HepG2 (cell line): ENCODE measurements around the gene VWA2. TPM values are rescaled to one million over a fixed set of nuclear protein-coding genes. Genes with fewer than 3 reads are reported as not detected.
A peak's percentile ranks its signal among the peaks of the same experiment; 100 is the strongest.

Experiments used
- ATAC-seq: fragments of 200-7000 bp; cut with Tn5 transposase; 3 replicates; pipeline ENCODE4 v1.9.1; 2020; ENCODE audit warnings: mild to moderate bottlenecking, moderate library complexity
- BruUV-seq: library from RNA; stranded (reverse); fragments of 400-500 nt; replicated peaks from 2 replicates; lab custom pipeline; 2021; lab: Mats Ljungman, UMichigan
- CTCF ChIA-PET: fragments of 300-600 bp; formaldehyde crosslinking; extraction: SDS; loops from one replicate; lab custom pipeline; 2021; ENCODE audit warnings: low total read pairs, inconsistent platforms, low intra/inter-chr PET ratio; lab: Yijun Ruan, JAX
- POLR2A ChIA-PET: fragments of 350-600 bp; sonication (Branson Sonifier 250); formaldehyde crosslinking; loops from one replicate; lab custom pipeline; 2020; ENCODE audit warnings: antibody characterized with exemption, inconsistent platforms; lab: Yijun Ruan, JAX
- DNase-seq: peaks from one replicate; pipeline ENCODE4 v3.0.0-alpha.2; 2015; ENCODE audit warnings: low spot score
- FAIRE-seq: peaks from 3 replicates; lab custom pipeline; 2011; peaks lifted over from hg19 to GRCh38; lab: Jason Lieb, UNC
- H2AFZ ChIP-seq: one replicate; pipeline ENCODE4 v1.6.1; 2011; ENCODE audit warnings: low read length, inconsistent platforms
- H3K27ac ChIP-seq: fragments of 300-600 bp; 3 replicates; pipeline ENCODE4 v1.8.0; 2011; ENCODE audit warnings: mixed run types, mild to moderate bottlenecking, mixed read lengths, low read length, inconsistent platforms; ENCODE audit not compliant: insufficient read depth; ENCODE audit errors: extremely low read length
- H3K27me3 ChIP-seq, 2 experiments: fragments of 200-600 bp in 1 of 2; 2 replicates in 1 of 2; 3 replicates in 1 of 2; pipeline versions ENCODE4 v1.6.0 to v1.8.0; 2011; ENCODE audit warnings: low read length in 2 of 2, mild to moderate bottlenecking in 2 of 2, moderate library complexity in 2 of 2, inconsistent platforms in 1 of 2; ENCODE audit not compliant: insufficient read depth in 2 of 2, control insufficient read depth in 1 of 2
- H3K36me3 ChIP-seq, 2 experiments: fragments of 200-600 bp in 1 of 2; replicated peaks in 1 of 2; 2 replicates in 1 of 2; 3 replicates in 1 of 2; pipeline versions ENCODE4 v1.5.1 to v1.8.0; 2011; ENCODE audit warnings: low read length in 2 of 2, inconsistent platforms in 1 of 2; ENCODE audit not compliant: insufficient read depth in 2 of 2, control insufficient read depth in 1 of 2
- H3K4me1 ChIP-seq: 2 replicates; pipeline ENCODE4 v1.5.1; 2012; ENCODE audit warnings: low read length, inconsistent platforms; ENCODE audit not compliant: insufficient read depth
- H3K4me2 ChIP-seq: 2 replicates; pipeline ENCODE4 v1.6.0; 2011; ENCODE audit warnings: low read depth, low read length, inconsistent platforms
- H3K4me3 ChIP-seq, 3 experiments: fragments of 200-600 bp in 1 of 3; sonication (generic), shearing (Covaris generic) in 1 of 3; replicated peaks in 1 of 3; 2 replicates each; pipeline ENCODE4 v1.5.1; 2011 to 2016; ENCODE audit warnings: low read length in 3 of 3, inconsistent platforms in 2 of 3, low read depth in 2 of 3, mild to moderate bottlenecking in 2 of 3, control low read depth in 1 of 3, mixed read lengths in 1 of 3; ENCODE audit not compliant: insufficient read depth in 1 of 3
- H3K79me2 ChIP-seq: one replicate; pipeline ENCODE4 v1.6.1; 2011; ENCODE audit warnings: low read length, inconsistent platforms; ENCODE audit not compliant: insufficient read depth
- H3K9ac ChIP-seq: 2 replicates; pipeline ENCODE4 v1.6.0; 2011; ENCODE audit warnings: mild to moderate bottlenecking, low read depth, low read length, inconsistent platforms; ENCODE audit not compliant: insufficient read depth
- H3K9me3 ChIP-seq: 2 replicates; pipeline ENCODE4 v1.5.1; 2012; ENCODE audit warnings: mild to moderate bottlenecking, low read length
- H4K20me1 ChIP-seq: 2 replicates; pipeline ENCODE4 v1.6.0; 2011; ENCODE audit warnings: inconsistent platforms, mild to moderate bottlenecking, low read length, moderate library complexity; ENCODE audit not compliant: insufficient read depth
- ATF5 ChIP-seq: sonication (generic); formaldehyde crosslinking; IDR thresholded peaks from 2 replicates; pipeline ENCODE4 v1.4.0; 2020; ENCODE audit warnings: mild to moderate bottlenecking, low read depth, missing genetic modification reagents
- CHD4 ChIP-seq: fragments of 200-600 bp; sonication (generic); IDR thresholded peaks from 2 replicates; pipeline ENCODE4 v1.7.0; 2017; ENCODE audit warnings: mild to moderate bottlenecking, low read length, borderline replicate concordance
- HOXD1 ChIP-seq: sonication (generic); formaldehyde crosslinking; IDR thresholded peaks from 2 replicates; pipeline ENCODE4 v1.5.0; 2020; ENCODE audit warnings: missing genetic modification reagents
- IKZF4 ChIP-seq: sonication (generic); formaldehyde crosslinking; IDR thresholded peaks from 2 replicates; pipeline ENCODE4 v1.5.1; 2020; ENCODE audit warnings: borderline replicate concordance, mild to moderate bottlenecking, low read depth, missing genetic modification reagents; ENCODE audit errors: not compliant biosample characterization
- JUN ChIP-seq: sonication (generic); formaldehyde crosslinking; IDR thresholded peaks from 2 replicates; pipeline ENCODE4 v1.4.0; 2020; ENCODE audit warnings: mild to moderate bottlenecking, missing genetic modification reagents
- ONECUT2 ChIP-seq: sonication (generic); formaldehyde crosslinking; IDR thresholded peaks from 2 replicates; pipeline ENCODE4 v1.4.0; 2020; ENCODE audit warnings: missing genetic modification reagents
- TEAD3 ChIP-seq: optimal IDR thresholded peaks from 2 replicates; pipeline ENCODE3; 2016; ENCODE audit warnings: borderline replicate concordance
- USF2 ChIP-seq, 2 experiments: sonication (generic) in 1 of 2; formaldehyde crosslinking in 1 of 2; IDR thresholded peaks; 2 replicates each; pipeline versions ENCODE4 v1.5.1 to v1.6.1; 2011 to 2020; ENCODE audit warnings: borderline replicate concordance in 1 of 2, low read depth in 1 of 2, low read length in 1 of 2, mild to moderate bottlenecking in 1 of 2, missing genetic modification reagents in 1 of 2, moderate library complexity in 1 of 2
- ZBTB38 ChIP-seq: sonication (generic); formaldehyde crosslinking; IDR thresholded peaks from 2 replicates; pipeline ENCODE4 v1.5.1; 2020; ENCODE audit warnings: mild to moderate bottlenecking, missing genetic modification reagents
- ZFYVE20 ChIP-seq: sonication (generic); formaldehyde crosslinking; IDR thresholded peaks from 2 replicates; pipeline ENCODE4 v1.8.0; 2023; ENCODE audit warnings: low read depth, mild to moderate bottlenecking, moderate library complexity, missing genetic modification reagents, borderline replicate concordance
- ZMYM2 ChIP-seq: sonication (generic); formaldehyde crosslinking; IDR thresholded peaks from 2 replicates; pipeline ENCODE4 v1.8.0; 2022; ENCODE audit warnings: mild to moderate bottlenecking, missing genetic modification reagents
- ZNF225 ChIP-seq: sonication (generic); formaldehyde crosslinking; IDR thresholded peaks from 2 replicates; pipeline ENCODE4 v1.4.0; 2020; ENCODE audit warnings: mild to moderate bottlenecking, missing genetic modification reagents
- ZNF24 ChIP-seq: fragments of 450-650 bp; IDR thresholded peaks from 2 replicates; pipeline ENCODE4 v1.6.1; 2017; ENCODE audit warnings: antibody characterized with exemption, mild to moderate bottlenecking
- ZNF484 ChIP-seq: sonication (generic); formaldehyde crosslinking; IDR thresholded peaks from 2 replicates; pipeline ENCODE4 v1.5.1; 2020; ENCODE audit warnings: mild to moderate bottlenecking, low read depth, missing genetic modification reagents, borderline replicate concordance
- ZSCAN21 ChIP-seq: sonication (generic); formaldehyde crosslinking; IDR thresholded peaks from 2 replicates; pipeline ENCODE4 v1.8.0; 2022; ENCODE audit warnings: mild to moderate bottlenecking, missing genetic modification reagents, moderate library complexity, borderline replicate concordance
- WGBS: methylation state at CpG from one replicate; pipeline ENCODE4 v1.1.6; 2017; ENCODE audit warnings: low lambda C conversion rate; 5-methylcytosine and 5-hydroxymethylcytosine counted together
- in situ Hi-C: cut with HindIII; loops from 2 replicates; pipeline ENCODE4 v1.10.0; 2017; ENCODE audit warnings: low pct_unique_long_range_greater_than_20kb; ENCODE audit not compliant: extremely low pct_ligation_motif_present
- intact Hi-C: fragments of 100-400 bp; cut with micrococcal nuclease; formaldehyde crosslinking; loops from one replicate; pipeline ENCODE4 v1.10.0; 2022; ENCODE audit not compliant: unreplicated experiment
- polyA plus RNA-seq, 8 experiments: library from polyadenylated mRNA; depleted of rRNA in 3 of 8; stranded (reverse) in 7 of 8; unstranded in 1 of 8; fragments of >200 nt; fragmentation: Illumina TruSeq in 4 of 8; extraction: Trizol in 4 of 8; gene quantifications; 2 replicates each; pipeline versions ENCODE4 v1.2.1 to v1.2.3, GENCODE V29; 2011 to 2016; ENCODE audit warnings: low read depth in 4 of 8, missing spikeins in 1 of 8, mixed read lengths in 1 of 8; ENCODE audit not compliant: insufficient read depth in 1 of 8
- total RNA-seq, 5 experiments: library from RNA; depleted of rRNA; stranded (reverse); fragments of >200 nt; fragmentation: Illumina TruSeq; extraction: Trizol; gene quantifications; 2 replicates each; pipeline ENCODE4 v1.2.3, GENCODE V29; 2016; ENCODE audit warnings: low read depth in 1 of 5

The VWA2 gene
- total and polyA plus RNA-seq, 2 of the 13 experiments (the other 11 are each of a cell fraction or from before 2014, with no cell fraction given): not detected

DNA sequence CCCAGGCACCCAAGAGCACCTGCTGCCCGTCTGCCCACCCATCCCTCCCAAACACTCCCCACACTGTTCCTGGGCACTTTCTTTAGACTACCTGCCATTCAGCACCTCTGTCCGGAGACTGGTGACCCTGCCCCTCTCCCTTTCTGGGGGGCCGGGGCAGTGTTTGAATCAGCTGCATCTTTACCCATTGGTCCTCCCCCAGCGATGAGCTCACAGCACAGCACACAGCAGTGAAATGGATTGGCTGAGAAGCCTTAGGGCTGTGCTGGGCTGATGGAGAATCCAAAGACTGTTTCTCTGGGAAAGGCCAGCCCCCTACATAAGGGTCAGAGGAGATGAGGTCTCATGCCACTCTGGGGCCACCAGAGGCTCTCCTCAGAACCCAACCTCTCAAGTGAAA, 40.2 kb downstream of the VWA2 start (continued):
- TF ChIP-seq USF2 (IDR thresholded peaks at IDR 0.05; ENCODE audit: low read depth, low read length) (no peak), USF2 (CRISPR knock-in tag; IDR thresholded peaks at IDR 0.05; ENCODE audit: borderline replicate concordance) (no peak), ZBTB38 (no peak), ONECUT2 (CRISPR knock-in tag) (no peak)
- TF ChIP-seq, all 625 proteins: peak for 0

- ChIA-PET CTCF (no interaction called here), POLR2A (no interaction called here)
- FAIRE-seq (no peak), DNase-seq (no peak), ATAC-seq (0 out of 3 replicates have a peak, but pooled peaks have one; percentile 19)
- H4K20me1 ChIP-seq: no peaks in the 10 kb centered on the region
- no peaks in the 10 kb centered on the region for H3K9me3 ChIP-seq
- TF ChIP-seq CHD4 (no peak), ZSCAN21 (CRISPR knock-in tag) (no peak), ZNF225 (CRISPR knock-in tag) (no peak), IKZF4 (CRISPR knock-in tag) (no peak), ZNF484 (CRISPR knock-in tag) (no peak), JUN (no peak), HOXD1 (no peak), TEAD3 (CRISPR knock-in tag) (no peak), ZFYVE20 (CRISPR knock-in tag) (no peak), ZMYM2 (CRISPR knock-in tag) (no peak), ATF5 (CRISPR knock-in tag) (no peak), ZNF24 (no peak)
- in situ Hi-C loops (no loop called here), intact Hi-C loops (no loop called here)
- WGBS: 11% methylated on average over 8 of the region's 8 CpGs
- H3K4me3 ChIP-seq: no peak overlapping the region
- no peaks in the 10 kb centered on the region for H3K4me1 ChIP-seq
- H3K9ac ChIP-seq: no peak overlapping the region
- H3K79me2 ChIP-seq: no peaks in the 10 kb centered on the region
- no peak overlapping the region for H3K4me2 ChIP-seq
- no peaks in the 10 kb centered on the region for H3K36me3 ChIP-seq
- peaks cover 4 to 28% of the 10 kb centered on the region in 2 experiments; a peak in 4 of 5 replicates for H3K27me3 ChIP-seq
- no peak overlapping the region for H3K27ac ChIP-seq
- no TSS peak for BruUV-seq
- no peak overlapping the region for H2AFZ ChIP-seq
Observed at GRCh38 chr10:114279901-114280644, 41.0 kb downstream of the VWA2 start.
